GM18508 (cell line): ENCODE results near the gene FBXL16.
"Not testable (repeated sequence)": the region's sequence is repeated elsewhere in the genome, so short reads cannot be mapped to it uniquely, and the experiment has no call there.

Experiments
- ATAC-seq: cut with Tn5 transposase; IDR thresholded peaks from one replicate; pipeline ENCODE4 v1.9.1; 2021; ENCODE audit warnings: moderate number of reproducible peaks; ENCODE audit not compliant: insufficient read depth, unreplicated experiment

FBXL16 gene

GRCh38 chr16:694187-694862 is 11.3 kb downstream of the FBXL16 start:
- no peak for ATAC-seq

DNA sequence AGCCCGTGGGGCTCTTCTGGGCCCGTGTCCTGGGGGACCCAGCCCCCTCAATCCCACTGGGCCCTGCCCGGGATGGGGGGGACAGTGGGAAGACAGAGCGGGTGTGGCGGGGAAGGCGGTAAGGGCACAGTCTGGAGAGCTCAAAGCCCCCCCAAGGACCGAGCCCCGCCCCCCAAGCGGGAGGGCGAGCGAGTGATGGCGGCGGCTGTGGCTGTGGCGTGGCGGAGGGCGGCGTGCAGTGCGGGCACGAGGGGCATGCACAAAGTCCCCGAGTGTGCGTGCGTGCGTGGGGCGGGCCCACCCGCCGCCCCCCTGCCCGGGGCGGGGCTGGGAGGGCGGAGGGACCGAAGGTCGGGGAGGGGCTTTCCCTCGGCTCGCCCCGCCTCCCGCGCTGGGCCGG is 11.8 kb downstream of the FBXL16 start:
- ATAC-seq: no peak

DNA sequence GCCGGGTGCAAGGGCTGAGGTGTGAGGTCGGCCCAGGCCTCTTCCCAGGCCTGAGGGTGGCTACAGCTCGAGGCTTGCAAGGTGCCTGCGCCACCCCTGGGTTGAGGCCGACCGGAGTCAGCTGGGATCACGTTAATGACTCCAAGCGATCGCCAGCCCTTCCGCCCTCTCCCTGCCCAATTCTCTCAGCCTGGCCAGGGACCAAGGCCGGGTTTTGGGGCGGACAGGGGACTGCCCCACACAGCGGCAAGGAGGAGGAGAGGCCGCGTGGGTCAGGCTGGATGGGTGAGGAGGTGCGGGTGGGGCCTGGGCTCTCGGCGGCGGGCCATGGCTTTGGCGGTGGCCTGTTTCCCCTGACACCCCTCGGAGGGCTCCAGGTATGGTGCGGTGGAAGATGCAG is 12.2 kb downstream of the FBXL16 start:
- ATAC-seq: no peak

DNA sequence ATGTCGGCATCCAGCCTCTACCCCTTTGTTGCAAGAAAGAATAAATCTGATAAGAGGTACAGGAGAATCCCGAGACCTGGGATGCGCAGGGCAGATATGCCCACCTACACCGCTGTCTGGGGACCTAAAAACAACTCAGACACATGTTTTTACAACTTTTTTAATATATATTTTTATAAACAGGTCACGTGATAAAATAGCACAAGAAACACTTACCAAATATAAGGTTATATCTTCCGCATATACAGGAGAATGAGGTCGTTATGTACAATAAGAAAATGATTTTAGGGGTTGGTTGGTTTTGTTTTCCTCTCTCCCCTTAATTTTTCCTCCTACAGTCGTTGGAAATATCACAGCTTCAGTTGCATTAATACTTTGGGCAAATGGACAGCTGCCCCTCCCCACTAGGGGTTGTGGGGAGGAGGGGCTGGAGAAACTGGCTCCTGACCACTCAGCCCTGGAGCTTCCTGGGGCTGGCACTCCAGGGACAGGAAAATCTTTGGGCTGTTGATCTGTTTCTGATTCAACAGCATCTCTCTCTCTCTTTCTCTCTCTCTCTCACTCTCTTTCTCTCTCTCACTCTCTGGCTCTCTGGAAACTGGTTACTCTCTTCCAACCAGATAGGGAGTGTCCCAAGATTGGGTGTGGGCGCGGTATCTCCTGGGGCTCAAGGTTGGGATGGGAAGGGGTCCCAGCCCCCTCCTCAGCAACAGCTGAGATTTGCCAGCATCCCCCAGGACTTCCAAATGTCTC is 13.1 kb downstream of the FBXL16 start:
- ATAC-seq: no peak

DNA sequence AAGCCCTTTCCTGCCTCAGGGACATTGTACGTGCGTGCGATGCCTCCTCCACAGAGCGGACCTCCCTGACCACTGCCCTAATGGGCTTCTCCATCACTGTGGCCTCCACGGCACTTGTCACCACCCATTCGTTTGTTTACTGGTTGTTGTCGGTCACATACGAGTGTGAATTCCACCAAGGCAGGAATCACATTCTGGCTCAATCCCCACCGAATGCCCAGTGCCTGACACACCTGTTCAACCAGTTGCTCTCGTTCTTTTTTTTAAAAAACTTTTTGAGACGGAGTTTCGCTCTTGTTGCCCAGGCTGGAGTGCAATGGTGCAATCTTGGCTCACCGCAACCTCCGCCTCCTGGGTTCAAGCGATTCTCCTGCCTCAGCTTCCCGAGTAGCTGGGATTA is 14.4 kb downstream of the FBXL16 start:
- not testable (repeated sequence) for ATAC-seq

- no peak for ATAC-seq
These were observed 16.3 kb downstream of the FBXL16 start for GRCh38 chr16:689175-689897.

DNA sequence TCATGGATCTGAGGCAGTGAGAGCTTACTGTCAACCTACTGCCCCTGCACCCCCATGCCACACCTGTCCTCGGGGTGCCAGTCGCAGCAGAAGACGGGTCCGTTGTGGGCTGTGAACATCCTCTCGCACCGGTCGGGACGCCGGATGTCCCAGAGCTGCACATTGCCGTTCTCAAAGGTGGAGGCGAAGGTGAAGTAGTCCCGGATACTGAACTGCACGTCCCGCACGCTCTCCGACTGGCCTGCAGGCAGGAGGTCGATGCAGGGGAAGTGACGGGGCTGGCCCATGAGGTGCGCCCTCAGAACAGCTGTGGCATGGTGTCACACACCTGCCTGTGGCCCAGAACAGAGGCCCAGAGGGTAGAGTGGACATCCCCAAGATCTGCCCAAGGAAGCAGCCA is 18.1 kb downstream of the FBXL16 start:
- no peak for ATAC-seq

DNA sequence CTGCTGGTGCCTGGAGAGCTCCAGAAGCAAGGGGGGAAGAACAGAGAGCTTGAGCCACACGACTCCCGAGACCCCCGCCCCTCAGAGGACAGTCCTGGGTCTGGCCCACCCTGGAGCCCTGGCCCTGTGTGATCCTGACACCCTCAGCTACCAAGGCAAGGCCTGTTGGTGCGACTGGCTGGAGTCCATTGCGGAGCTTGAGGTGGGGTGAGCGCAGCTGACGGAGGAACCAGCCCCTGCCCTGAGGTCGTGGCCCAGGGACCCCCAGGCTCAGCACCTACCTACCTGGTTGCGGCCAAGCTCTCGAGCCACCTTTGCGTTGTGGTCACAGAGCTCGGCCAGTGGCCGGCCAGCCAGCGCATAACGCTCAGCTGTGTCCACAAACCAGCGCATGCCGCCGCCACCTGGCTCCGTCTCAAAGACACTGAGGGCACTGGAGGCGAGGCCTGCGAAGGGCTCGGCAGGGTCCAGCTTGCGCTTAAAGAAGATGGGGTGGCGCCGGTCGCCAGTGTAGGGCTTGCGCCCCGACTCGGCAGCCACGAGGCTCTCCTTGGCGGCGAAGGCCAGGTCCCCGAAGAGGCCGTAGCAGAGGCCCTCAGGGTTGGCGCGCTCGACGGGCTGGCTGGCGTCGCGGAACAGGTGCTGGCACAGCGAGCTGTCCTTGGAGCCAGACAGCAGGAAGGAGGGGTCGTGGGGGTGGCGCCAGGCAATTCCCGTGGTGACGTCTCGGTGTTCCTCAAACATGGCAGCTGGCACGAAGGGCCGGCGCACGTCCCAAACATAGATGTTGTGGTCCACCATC is 18.9 kb downstream of the FBXL16 start:
- ATAC-seq: no peak

DNA sequence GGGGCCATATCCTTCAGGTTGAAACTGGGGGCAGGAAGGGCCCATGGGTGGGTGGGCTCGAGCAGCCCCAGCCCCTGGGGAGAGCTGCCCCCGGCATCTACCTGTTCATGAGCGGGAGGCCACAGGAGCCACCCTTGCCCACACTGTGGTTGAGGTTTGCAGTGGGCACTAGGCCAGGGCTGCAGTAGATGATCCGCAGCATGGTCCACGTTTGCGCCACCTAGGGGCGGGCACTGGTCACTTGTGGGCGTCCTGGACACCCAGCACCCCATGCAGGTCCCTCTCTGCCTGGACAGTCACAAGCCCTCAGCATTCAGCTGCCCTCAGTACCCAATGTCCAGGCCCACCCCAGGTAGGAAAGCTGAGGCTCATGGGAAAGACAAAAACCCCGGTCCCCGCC is 19.6 kb downstream of the FBXL16 start:
- ATAC-seq: no peak

DNA sequence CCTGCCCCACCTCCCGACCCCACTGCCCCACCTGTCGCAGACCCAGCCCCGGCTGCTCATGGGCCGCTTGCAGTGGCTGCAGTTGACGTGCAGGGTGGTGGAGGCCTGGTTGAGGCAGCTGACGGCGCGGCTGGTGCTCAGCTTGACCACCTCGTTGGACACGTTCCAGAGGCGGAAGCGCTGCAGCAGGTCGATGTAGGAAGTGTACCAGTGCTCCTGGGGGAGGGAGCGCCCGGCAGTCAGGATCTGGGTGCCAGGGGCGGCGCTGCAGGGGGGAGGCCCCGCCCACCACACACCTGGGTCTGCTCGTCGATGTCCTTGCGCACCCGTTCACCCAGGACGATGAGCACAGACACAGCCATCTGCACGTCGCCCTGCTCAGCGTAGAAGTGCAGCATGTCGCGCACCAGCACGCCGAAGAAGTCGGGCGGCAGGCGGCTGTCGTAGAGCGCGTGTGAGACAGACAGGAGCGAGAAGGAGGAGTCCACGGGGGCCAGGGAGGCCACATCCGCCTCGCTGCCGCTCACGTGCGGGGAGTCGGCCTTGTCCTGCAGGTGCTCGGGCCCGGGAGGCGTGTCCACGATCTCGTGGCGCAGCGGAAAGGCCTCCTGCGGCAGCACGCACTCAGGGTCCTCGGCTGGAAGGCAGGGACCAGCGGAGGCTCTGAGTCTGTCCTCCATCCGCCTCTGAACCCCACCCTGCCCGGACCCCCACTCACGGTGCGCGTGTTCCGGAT is 20.5 kb downstream of the FBXL16 start:
- ATAC-seq: no peak

DNA sequence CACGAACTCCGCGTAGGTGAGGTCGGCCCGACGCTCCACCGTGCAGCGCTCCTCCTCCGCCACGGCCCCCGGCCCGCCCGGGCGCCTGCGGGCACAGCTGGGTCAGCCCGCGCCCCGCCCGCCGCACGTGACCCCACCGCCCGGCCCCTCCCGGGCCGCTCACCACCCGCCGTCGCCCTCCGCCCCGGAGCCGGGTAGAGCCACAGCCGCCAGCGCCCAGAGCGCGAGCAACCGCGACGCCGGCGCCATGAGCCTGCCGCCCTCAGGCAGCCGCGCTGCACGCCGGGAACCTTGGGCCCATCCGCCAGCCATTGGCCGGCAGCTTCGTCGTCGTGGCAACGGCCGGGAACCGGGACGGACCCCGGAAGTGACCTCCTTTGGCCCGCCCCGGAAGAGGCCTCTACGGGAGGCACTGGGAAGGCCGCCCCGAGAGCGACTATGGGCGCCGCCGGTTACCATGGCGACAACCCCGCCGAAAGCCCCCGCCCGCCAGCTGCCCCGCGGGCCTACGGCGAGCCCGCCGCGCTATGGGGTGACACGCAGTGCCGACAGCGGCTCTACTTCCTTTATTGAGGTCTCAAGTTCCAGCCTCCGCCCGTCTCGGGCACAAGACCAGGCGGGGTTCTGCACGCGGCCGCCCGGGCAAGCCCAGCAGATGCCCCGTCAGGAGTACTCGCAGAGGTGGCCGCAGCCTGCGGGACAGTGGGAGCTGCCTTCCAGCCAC is 21.4 kb downstream of the FBXL16 start, which contains the start of gene JMJD8:
TSS of gene JMJD8 (minus strand) at position 264 of the 724 bp plus-strand sequence. CDS start at position 249, 15 bp downstream.
- peak; percentile 52 for ATAC-seq

- ATAC-seq: no peak
These were observed 22.1 kb downstream of the FBXL16 start for GRCh38 chr16:683396-684070.

DNA sequence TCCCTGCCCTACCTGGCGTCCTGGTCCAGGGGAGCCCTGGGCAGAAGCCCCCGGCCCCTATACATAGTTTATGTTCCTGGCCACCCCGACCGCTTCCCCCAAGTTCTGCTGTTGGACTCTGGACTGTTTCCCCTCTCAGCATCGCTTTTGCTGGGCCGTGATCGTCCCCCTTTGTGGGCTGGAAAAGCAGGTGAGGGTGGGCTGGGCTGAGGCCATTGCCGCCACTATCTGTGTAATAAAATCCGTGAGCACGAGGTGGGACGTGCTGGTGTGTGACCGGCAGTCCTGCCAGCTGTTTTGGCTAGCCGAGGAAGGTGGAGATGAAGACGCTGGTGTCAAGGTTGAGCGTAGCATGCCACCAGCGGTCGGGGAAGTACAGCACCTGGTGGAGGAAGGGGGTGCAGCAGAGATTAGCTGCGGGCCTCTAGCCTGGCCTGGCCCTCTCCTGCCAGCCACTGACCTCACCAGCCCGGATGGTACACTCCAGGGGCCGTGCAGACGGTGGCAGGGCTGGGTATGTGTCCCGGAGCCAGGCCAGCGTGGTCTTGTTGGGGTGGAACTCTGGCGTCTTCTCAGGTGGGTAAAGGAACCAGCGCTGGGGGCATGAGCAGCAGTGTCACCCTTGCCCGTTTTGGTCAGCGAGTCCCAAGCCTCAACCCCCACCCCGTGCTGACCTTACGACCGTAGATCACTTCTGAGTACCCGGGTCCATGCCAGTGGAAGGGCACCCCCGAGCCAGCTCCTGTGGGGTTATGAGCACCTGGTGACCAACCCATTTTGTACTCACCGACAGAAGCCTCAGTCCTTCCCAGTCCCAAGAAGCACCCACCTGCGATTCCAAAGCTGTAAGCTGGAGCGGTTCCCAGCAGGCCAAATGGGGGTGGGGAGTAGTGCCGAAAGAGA is 22.9 kb downstream of the FBXL16 start:
- no peak for ATAC-seq

GRCh38 chr16:681746-682427 is 23.7 kb downstream of the FBXL16 start:
- ATAC-seq: no peak

- ATAC-seq: no peak
These were observed 24.4 kb downstream of the FBXL16 start for GRCh38 chr16:680967-681745.

DNA sequence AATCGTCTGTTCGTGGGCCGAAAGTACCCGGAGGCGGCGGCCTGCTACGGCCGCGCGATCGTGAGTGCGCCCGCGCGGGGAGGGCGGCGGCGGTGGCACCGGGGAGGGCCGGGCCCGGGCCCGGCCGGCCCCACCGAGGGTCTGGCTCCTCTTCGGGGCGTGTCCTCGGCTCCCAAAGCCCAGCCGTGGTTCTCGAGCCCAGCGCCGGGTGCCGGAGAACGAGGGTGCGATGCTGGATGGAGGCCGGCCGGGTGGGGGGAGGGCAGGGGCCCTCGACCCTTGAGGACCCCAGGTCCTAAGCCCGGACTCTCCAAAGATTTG is 25.0 kb downstream of the FBXL16 start:
- no peak for ATAC-seq
